NCI-H1092 (cell line): ENCODE results near the gene SRGAP2C.
"Not testable (repeated sequence)": the region's sequence is repeated elsewhere in the genome, so short reads cannot be mapped to it uniquely, and the experiment has no call there.

Experiments used
- DNase-seq: peaks from one replicate; lab custom pipeline; 2025; lab: John Stamatoyannopoulos, UW

The SRGAP2C gene

GRCh38 chr1:121385162-121385561 is 200.4 kb downstream of the SRGAP2C start:
- not testable (repeated sequence) for DNase-seq

GRCh38 chr1:121385563-121386288 is 201.0 kb downstream of the SRGAP2C start:
- DNase-seq, result not testable (repeated sequence)

- not testable (repeated sequence) for DNase-seq
Observed at GRCh38 chr1:121386319-121386948, 201.7 kb downstream of the SRGAP2C start.

- DNase-seq, result not testable (repeated sequence)
Observed at GRCh38 chr1:121389895-121390560, 205.3 kb downstream of the SRGAP2C start.

GRCh38 chr1:121392130-121392529 is 207.4 kb downstream of the SRGAP2C start:
- DNase-seq, result not testable (repeated sequence)

GRCh38 chr1:121395718-121396201 is 211.0 kb downstream of the SRGAP2C start:
- DNase-seq, result not testable (repeated sequence)

GRCh38 chr1:121396335-121397081 is 211.7 kb downstream of the SRGAP2C start:
- not testable (repeated sequence) for DNase-seq

- DNase-seq, result not testable (repeated sequence)
Observed at GRCh38 chr1:121397101-121397500, 212.3 kb downstream of the SRGAP2C start.

- not testable (repeated sequence) for DNase-seq
Observed at GRCh38 chr1:121399193-121399592, 214.4 kb downstream of the SRGAP2C start.

- DNase-seq, result not testable (repeated sequence)
Observed at GRCh38 chr1:121400108-121400507, 215.3 kb downstream of the SRGAP2C start.

- not testable (repeated sequence) for DNase-seq
Observed at GRCh38 chr1:121400541-121401310, 216.0 kb downstream of the SRGAP2C start.

GRCh38 chr1:121401375-121401955 is 216.7 kb downstream of the SRGAP2C start:
- DNase-seq, result not testable (repeated sequence)

GRCh38 chr1:121403254-121403653 is 218.5 kb downstream of the SRGAP2C start:
- not testable (repeated sequence) for DNase-seq

GRCh38 chr1:121408354-121408753 is 223.6 kb downstream of the SRGAP2C start:
- DNase-seq, result no peak

- DNase-seq, result no peak
Observed at GRCh38 chr1:121413821-121414220, 229.0 kb downstream of the SRGAP2C start.

GRCh38 chr1:121414905-121415304 is 230.1 kb downstream of the SRGAP2C start:
- DNase-seq, result no peak

GRCh38 chr1:121417325-121417923 is 232.6 kb downstream of the SRGAP2C start:
- DNase-seq, result no peak

GRCh38 chr1:121418369-121419049 is 233.7 kb downstream of the SRGAP2C start:
- no peak for DNase-seq

GRCh38 chr1:121419050-121419615 is 234.4 kb downstream of the SRGAP2C start:
- DNase-seq, result not testable (repeated sequence)
